Measurements from ENCODE around the gene CD300LB.
"Not testable (repeated sequence)": the region's sequence is repeated elsewhere in the genome, so short reads cannot be mapped to it uniquely, and the experiment has no call there.

The CD300LB gene

DNA sequence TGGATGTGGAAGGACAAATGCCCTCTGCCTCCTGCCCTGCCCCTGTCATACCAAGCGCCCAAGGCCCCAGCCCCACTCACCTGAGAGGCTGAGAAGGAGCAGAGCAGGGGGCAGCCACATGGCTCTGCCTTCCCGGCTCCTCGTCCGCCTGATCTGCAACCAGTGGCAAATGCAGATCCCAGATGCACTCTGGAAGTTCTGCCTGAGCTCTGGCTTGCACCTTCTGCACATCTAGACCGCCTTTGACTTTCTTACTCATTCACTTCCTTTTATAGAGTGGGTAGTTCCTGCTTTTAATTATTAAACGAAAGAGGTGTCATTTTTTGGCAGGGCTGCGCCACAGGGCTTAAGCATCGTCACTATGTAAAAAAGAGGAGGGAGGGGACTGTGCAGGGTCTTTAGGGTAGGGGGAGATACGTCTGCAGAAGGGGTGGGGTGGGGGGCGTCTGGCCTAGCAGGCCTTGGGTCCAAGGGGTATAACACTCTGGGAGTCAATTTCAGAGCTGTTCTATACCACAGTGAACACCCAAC lies at the start of gene CD300LB:
Gene CD300LB (minus strand): TSS at position 245 of the 531 bp plus-strand sequence. CDS start 125 bp downstream, at position 120.
- no peak for DNase-seq

DNA sequence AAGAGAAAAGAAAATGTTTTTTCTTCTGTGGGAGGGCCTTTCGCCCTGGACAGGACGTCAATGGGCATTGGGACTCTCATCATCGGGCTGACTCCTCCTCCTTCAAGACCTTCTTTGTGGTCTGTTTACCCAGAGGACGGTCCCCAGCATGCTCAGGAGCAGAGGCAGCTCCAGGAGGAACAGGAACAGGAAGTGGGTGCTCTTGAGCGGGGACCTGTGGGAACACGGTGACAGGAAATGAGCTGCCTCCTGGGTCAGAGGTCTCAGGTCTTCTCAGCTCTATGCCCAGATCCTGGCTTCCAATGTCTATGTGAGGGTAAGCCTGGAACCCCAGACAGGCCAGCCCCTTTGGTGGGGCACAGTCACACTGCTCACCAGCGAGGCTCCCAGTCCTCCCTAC lies 48.6 kb upstream of the CD300LB start:
- no peak for DNase-seq

DNA sequence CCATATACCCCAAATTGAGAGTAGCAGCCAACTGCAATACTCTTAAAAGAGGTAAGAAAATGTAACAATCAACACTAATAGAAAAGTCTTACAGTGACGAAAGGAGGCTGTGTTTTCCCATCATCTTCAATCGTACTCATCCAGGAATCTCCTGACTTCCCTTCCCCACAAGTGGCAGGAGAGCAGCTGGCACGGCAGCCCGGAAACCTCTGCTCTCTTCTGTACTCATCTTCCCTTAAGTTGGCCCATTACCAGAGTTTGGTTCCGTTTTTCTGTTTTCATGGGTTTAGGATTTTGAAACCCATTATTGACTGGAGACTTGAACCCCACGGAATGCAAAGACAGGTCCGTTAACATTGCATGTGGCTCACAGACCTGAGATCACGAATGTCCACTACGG lies 47.7 kb upstream of the CD300LB start:
- DNase-seq, result no peak

DNA sequence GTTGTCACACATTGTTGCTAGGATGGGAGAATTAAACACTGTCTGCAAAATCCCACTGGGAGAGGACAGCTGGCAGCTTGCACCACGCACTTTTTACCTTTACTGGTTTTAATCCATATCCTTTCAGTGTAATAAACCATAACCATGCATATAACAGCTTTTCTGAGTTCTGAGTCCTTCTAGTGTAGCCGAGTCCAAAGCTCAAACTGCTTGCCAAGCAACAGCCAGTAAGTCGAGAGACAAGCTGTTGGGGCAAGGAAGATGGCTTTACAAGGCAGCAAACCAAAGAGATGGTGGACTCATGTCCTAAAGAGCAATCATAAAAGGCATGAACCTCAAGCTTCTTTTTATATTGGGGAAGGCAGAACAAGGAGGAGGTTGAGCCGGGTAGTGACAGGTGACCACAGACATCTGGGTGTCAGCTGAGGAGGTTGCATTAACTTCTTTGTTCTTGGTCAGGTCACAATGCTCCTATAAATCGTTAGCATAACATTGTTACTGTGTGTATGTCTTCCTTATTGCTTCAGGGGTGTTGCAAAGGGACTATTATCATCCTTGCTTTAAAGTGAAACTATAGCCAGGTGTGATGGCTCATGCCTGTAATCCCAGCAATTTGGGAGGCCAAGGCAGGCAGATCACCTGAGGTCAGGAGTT lies 43.3 kb upstream of the CD300LB start:
- no peak for DNase-seq

DNA sequence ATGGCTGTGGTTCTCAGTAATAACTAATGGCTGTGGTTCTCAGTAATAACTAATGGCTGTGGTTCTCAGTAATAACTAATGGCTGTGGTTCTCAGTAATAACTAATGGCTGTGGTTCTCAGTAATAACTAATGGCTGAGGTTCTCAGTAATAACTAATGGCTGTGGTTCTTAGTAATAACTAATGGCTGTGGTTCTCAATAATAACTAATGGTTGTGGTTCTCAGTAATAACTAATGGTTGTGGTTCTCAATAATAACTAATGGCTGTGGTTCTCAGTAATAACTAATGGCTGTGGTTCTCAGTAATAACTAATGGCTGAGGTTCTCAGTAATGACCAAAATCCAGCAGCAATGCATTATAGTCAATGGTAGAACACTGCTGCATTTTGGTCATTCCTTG lies 42.4 kb upstream of the CD300LB start:
- not testable (repeated sequence) for DNase-seq

DNA sequence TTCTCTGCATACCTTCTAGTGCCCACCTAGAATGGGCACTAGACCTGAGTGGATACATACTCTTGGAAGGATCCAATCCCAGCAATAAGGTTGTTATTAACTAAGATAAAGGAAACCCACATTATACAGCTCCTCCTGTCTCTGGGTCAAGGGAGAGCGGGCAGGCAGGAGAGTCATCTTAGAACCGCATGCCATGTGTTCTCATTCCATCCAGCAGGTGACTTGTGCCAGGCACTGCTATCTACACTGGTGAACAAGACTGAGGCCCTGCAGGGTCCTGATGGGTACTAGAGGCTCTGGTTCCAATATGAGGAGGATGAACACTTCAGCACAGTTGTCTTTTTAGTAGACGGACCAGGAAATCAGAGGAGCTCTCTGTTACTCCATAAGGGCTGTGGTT lies 41.9 kb upstream of the CD300LB start:
- no peak for DNase-seq

DNA sequence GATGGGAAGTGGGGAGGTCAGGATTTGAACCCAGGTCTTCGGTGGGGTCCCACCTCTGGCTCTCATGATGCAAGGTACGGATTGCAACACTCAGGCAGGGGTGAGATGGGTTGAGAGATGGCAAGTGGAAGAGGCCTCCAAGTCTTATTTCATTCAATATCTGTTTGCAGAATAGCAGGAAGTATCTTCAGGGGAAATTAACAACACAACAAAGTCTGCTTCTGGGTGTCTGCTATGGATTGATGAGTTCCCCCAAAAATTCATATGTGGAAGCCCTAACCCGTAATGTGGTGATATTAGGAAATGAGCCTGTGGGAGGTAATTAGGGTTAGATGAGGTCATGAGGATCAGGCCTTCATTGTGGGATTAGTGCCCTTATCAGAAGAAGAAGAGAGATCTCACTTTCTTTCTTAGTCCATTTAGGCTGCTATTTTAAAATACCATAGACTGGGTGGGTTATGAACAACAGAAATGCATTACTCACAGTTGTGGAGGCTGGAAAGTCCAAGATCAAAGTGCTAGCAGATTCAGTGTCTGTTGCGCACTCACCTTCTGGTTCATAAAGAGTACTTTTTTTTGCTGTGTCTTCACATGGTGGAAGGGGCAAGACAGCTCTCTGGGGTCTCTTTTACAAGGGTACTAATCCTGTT lies 40.5 kb upstream of the CD300LB start:
- DNase-seq, result no peak

DNA sequence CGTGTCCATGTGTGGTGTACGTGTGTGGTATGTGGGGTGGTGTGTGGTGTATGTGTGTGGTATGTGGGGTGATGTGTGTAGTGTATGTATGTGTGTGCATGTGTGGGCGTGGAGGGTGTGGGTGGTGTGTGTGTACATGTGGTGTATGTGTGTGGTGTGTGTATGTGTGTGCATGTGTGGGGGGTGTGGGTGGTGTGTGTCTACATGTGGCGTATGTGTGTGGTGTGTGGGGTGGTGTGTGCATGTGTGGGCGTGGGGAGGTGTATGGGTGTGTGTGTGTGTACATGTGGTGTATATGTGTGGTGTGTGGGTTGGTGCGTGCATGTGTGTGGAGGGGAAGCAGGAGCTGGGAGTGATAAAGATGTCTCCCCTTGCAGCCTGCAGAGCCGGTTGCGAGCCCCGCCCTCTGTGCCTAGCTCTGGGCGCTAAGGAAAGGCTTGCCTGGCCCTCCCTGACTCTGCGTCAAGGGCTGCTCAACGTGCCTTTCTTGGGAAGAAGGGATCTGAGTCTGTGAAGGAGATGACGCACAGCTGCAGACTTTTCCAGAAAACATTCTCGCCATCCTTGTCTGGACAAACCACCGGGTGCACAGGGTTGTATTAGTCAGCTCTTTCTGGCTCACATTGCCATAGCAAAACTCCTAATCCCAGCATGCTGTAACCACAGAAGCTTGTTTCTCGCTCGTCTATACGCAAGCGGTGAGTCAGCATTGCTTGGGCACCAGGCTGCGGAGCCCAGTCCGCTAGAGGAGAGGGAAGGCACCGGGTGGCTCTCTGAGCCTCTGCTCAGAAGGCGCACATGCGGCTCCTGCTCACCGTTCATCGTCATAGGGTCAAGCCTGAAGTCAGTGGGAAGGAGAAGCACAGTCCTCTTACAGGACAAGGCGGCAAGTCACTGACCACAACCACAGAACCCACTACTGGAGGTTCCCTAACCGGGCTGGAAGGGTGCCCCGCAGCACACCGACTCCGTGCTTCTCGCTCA lies 38.0 kb upstream of the CD300LB start:
- no peak for DNase-seq

DNA sequence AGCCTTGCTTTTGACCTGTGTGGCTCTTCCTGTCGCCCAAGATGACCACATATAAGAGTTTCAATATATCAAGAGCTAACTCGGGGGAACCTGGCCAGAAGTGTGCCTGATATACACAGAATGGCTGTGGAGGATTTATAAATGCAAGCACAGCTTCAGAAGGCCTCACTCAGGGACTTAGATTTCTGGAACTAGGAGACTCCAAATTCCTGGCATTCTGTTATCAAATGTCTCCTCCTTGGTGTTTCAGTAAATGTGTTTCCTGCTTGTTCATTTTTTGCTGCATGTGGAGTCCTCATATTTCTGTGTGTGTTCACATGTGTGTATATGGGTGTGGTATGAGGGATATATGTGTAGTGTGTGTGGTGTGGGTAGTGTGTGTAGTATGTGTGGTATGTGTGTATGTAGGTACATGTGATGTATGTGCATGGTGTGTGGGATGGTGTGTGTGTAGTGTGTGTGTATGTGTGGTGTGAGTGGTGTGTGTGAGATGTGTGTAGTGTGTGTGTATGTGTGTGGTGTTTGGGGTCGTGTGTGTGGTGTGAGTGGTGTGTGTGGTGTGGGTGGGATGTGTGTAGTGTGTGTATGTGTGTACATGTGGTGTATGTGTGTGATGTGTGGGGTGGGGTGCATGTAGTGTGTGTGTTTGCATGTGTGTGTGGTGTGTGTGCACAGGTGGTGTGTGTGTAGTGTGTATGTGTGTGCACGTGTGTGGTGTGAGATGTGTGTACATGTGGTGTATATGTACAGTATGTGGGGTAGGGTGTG lies 37.0 kb upstream of the CD300LB start:
- no peak for DNase-seq

DNA sequence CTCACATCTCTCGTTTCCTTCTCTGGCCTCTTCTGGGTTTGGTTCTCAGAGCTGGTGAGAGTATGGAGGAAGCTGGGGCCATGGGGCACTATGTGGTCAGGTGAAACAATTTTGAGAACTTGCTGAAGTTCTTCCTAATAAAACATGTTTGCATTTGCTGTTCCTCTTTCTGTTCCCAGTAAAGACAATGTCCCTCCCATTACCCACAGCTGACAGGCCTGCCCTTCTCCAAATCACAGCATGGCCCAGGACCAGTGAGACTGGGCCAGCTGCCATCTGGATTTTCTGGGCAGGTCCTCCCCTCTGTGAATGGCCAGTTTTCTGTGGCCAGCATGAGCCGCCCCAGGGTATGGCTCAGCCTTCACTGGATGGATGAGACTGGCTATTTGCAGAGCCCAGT lies 36.1 kb upstream of the CD300LB start, which contains the start of gene CD300H:
Gene CD300H (minus strand): TSS at position 113 of the 400 bp plus-strand sequence.
- DNase-seq, result no peak

DNA sequence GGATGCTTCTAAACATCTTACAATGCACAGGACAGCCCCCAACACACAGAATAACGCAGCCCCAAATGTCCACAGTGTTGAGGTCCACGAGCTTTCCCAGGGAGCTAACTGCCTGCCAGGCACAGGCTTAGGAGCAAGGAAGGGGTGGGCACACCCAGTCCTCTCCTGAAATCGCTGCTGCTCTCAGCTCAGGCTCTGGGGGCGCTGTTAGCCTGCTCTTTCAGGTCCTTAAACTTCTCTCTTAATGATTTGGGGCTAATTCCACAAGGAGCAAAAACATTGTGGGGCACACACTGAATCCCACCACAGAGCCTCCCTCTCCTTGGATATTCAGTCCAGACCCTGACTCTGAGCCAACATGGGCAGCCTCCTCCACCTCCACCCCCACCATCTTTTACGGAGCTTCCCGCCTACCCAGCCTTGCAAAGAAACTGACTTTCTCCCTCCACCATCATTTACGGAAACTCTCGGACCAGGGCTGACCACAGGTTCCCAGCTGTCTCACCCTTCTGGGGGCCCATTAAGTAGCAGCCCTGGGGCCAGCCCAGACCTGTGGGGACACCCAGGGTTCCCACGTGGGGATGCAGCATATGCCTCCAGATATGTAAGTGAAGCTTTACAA lies 35.0 kb upstream of the CD300LB start:
- no peak for DNase-seq

DNA sequence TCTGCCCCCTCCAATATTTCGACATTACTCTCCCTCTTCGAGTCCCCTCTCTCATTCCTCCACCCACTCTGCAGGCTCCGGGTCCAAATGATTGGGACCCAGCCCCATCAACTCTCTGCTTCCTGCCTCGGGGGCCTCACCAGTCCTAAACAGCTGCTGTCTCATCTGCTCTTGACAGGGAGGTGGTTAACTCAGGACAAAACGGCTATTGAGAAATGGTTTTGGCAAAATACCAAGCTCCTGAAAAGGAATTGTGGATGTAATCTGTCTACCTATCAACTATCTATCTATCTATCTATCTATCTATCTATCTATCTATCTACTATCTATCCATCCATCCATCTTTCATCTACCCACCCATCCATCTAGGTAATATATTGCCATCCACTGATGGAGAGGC lies 33.9 kb upstream of the CD300LB start:
- no peak for DNase-seq

DNA sequence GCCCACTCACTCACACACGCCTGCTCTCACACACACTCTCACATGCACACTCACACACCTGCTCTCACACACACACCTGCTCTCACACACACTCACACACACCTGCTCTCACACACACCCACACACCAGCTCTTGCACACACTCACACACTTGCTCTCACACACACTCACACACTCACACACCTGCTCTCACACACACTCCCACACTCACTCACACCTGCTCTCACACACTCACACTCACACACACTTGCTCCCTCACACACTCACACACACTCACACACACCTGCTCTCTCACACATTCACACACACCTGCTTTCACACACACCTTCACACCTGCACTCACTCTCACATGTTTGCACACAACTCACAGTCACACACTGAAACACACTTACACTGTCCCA lies 32.1 kb upstream of the CD300LB start:
- DNase-seq, result no peak

DNA sequence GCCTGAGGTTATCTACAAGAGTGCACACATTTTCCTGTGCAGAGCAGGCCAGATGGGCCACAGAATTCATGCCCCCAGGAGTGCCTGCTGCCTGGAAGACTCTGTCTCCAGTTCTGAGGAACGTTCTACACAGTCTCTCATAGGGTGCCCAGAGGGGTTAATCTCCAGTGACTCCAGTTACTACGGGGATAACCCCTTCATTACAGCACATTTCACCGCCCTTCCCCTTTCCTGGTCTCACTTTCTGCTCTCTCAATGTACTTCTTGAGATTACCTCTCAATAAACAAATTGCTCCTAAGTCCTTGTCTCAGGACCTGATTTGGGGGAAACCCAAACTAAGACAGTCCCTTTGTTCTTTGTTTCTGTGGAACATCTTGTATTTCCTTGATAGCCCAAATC lies 30.3 kb upstream of the CD300LB start:
- no peak for DNase-seq

DNA sequence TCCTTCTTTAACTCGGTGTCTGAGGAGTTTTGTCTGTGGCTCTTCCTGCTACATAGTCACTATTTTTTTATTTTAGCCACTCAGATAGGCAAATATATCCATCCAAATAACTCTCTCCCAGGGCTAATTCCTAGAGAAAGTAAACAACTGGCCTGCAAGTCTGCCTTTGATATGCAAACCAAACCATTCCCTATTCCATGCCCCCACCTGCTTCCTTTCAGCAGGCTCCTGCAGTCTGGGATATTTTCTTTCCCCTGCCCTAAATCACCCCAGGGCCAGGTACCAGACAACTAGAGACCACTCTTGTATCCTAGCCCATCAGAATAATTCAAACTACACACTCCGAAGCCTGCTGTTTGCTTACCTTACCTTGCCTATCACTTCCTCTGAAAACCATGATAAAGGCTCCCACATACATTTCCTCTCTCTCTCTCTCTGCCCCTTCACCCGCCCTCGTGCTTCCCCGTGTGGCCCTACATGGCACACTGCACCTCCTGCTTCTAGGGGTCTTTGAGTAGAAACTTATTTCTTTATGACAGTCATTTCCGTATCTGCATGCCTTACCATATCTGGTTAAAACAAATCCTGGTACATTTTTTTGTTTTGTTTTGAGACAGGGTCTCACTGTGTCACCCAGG lies 27.7 kb upstream of the CD300LB start:
- DNase-seq, result no peak

DNA sequence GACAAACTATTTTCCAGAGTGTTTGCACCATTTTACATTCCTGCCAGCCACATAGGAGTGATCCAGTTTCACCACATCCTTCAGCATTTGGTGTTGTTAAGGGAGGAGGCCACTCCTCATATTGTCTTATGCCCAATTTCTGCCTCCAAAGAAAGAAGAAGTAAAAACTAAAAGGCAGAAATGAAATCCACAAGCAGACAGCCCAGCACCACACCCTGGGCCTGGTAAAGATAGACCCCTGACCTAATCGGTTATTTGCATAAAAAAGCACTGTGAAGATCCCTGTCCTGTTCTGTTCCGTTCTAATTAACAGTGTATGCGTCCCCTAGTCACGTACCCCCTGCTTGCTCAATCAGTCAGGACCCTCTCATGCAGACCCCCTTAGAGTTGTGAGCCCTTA lies 27.1 kb upstream of the CD300LB start:
- DNase-seq, result not testable (repeated sequence)

DNA sequence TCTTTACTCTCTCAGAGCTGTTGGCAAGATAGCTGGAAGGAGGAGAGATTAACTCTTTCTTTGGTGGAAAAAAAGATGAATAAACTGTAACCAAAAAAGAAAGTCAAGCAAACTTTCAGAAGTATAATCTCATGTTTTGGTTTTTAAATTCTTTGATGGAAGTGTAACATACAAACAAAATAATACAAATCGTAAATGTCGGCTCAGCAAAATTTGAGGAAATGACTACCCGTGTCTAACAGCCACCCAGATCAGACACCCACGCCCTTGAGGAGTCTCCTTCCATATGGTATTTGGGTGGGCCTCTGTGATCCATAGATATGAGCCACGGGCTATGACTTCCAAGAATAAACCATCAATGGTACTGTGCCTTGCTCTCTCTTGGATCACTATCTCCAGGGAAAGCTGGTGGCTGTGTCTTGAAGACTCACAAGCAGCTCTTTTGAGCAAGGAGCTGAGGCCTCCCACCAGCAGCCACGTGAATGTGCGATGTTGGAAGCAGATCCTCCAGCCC lies 24.2 kb upstream of the CD300LB start:
- no peak for DNase-seq

DNA sequence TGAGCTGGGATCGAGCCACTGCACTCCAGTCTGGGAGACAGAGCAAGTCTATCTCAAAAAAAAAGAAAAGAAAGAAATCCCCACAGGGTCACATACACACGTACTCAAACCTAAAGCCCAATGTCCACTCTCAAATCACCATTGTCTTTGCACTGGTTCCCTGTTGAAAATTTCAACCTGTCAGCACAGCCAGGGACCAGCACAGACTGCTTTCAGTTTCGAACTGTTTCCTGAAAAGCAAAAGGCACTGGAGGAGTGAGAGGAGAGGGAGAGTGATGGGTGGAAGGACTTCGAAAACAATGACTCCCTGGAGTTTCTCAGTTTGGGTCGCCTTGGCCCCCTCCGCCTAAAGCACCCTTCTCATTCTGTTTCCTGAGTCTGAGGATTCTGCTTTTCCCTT lies 23.6 kb upstream of the CD300LB start:
- DNase-seq, result no peak

DNA sequence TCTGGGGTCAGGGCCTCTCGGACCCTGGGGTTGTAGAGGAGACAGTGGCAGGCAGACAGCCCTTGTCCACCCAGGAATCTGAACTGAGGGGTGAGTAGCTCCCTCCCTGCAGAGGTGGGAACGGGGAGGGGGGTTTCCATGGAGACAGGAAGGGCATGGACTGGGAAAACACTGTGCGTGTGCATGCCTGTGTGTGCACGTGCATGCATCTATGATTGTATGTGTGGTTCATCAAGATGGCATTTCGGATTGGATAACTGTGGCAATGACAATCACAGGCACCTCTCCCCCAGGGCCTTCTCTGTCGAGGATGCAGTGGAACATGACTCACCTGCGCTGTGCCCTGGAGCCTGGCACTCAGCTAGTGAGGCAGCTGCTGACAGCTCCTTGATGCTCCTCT lies 20.8 kb upstream of the CD300LB start:
- DNase-seq, result no peak

DNA sequence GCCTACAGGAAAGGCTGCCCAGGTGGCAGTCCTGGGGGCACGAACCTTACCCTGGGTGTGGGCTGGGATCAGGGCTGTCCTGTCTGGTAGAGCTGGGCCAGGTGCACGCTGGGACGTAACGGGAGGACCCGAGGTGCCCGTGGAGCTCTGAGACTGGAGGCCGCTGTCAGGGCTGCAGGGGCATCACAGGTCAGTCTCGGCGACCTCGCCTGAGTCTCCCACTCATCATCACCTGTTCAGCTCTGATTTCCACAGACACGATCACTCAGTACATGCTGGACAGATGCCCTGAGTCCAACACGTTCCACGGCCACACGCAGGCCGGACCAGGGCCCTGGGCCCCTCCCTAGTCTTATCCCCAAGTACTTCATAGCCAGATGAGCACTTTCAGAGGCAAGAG lies 19.3 kb upstream of the CD300LB start:
- no peak for DNase-seq

DNA sequence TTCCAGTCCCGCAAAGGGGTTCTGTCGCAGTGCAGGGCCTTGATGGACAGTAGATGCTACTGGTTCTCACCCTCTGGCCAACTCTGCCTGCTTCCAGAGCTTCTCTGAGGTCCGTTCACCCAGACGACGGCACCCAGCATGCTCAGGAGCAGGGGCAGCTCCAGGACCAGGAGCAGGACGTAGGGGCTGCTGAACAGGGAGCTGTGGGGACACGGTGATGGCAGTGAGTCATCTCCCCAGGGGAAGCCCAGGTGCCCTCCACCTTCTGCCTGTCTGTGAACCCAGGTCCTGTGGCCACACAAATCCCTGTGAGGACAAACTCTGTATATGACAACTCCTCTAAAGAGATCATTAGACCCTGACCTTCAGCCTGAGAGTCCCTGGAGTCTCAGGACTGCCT lies 18.1 kb upstream of the CD300LB start:
- no peak for DNase-seq

Measured in NCI-H1105 (cell line).